HG03103 (cell line): ENCODE results near the gene UBE2L5.
"Not testable (repeated sequence)": the region's sequence is repeated elsewhere in the genome, so short reads cannot be mapped to it uniquely, and the experiment has no call there.

Experiments
- ATAC-seq: cut with Tn5 transposase; IDR thresholded peaks from one replicate; pipeline ENCODE4 v1.9.1; 2021; ENCODE audit warnings: low read depth; ENCODE audit not compliant: unreplicated experiment

The UBE2L5 gene

GRCh38 chr13:30437177-30437576 lies 14.9 kb downstream of the UBE2L5 start:
- ATAC-seq, result no peak

- no peak for ATAC-seq
Measured at GRCh38 chr13:30438286-30438685, 16.0 kb downstream of the UBE2L5 start.

- ATAC-seq, result no peak
Measured at GRCh38 chr13:30440910-30441703, 18.8 kb downstream of the UBE2L5 start.

GRCh38 chr13:30442926-30443325 lies 20.6 kb downstream of the UBE2L5 start:
- ATAC-seq, result no peak

GRCh38 chr13:30443491-30443890 lies 21.2 kb downstream of the UBE2L5 start:
- ATAC-seq, result not testable (repeated sequence)

GRCh38 chr13:30443957-30444404 lies 21.7 kb downstream of the UBE2L5 start:
- ATAC-seq, result peak; percentile 50

GRCh38 chr13:30446126-30446500 lies 23.8 kb downstream of the UBE2L5 start:
- no peak for ATAC-seq

GRCh38 chr13:30448441-30448840 lies 26.1 kb downstream of the UBE2L5 start:
- ATAC-seq, result no peak

GRCh38 chr13:30450066-30450465 lies 27.8 kb downstream of the UBE2L5 start:
- no peak for ATAC-seq

- not testable (repeated sequence) for ATAC-seq
Measured at GRCh38 chr13:30451476-30451875, 29.2 kb downstream of the UBE2L5 start.

- ATAC-seq, result no peak
Measured at GRCh38 chr13:30453727-30454126, 31.4 kb downstream of the UBE2L5 start.

GRCh38 chr13:30454991-30455390 lies 32.7 kb downstream of the UBE2L5 start:
- no peak for ATAC-seq

GRCh38 chr13:30456290-30456689 lies 34.0 kb downstream of the UBE2L5 start:
- no peak for ATAC-seq

GRCh38 chr13:30457306-30457891 lies 35.1 kb downstream of the UBE2L5 start:
- ATAC-seq, result no peak

GRCh38 chr13:30461279-30462066 lies 39.2 kb downstream of the UBE2L5 start:
- ATAC-seq, result not testable (repeated sequence)

- ATAC-seq, result peak; percentile 29
Measured at GRCh38 chr13:30463787-30464495, 41.6 kb downstream of the UBE2L5 start.

- peak; percentile 21 for ATAC-seq
Measured at GRCh38 chr13:30464496-30465342, 42.4 kb downstream of the UBE2L5 start.

GRCh38 chr13:30465343-30465592 lies 43.0 kb downstream of the UBE2L5 start:
- no peak for ATAC-seq

GRCh38 chr13:30465593-30466357 lies 43.5 kb downstream of the UBE2L5 start, which contains the start of gene HMGB1:
TSS of gene HMGB1 (minus strand) at chr13:30465936. CDS start at chr13:30463680, 2,256 bp downstream.
- peak; percentile 75 for ATAC-seq
